Spleen (tissue), 7 donors: ENCODE results near the gene FYB1.

Source experiments
- CTCF ChIP-seq, 11 experiments: fragments of 200-600 bp in 7 of 11; fragments of 450-650 bp in 4 of 11; sonication (generic) in 4 of 11; IDR thresholded peaks in 8 of 11; conservative IDR thresholded peaks in 3 of 11; 1 replicate in 7 of 11; 2 replicates in 4 of 11; pipeline versions ENCODE4 v1.4.0 to v1.8.0; 2016 to 2021; ENCODE audit warnings: antibody characterized with exemption in 11 of 11, inconsistent platforms in 4 of 11, mild to moderate bottlenecking in 1 of 11
- POLR2AphosphoS5 ChIP-seq, 3 donors: sonication (generic); formaldehyde crosslinking; IDR thresholded peaks; one replicate each; pipeline ENCODE4 v1.5.1; 2017; ENCODE audit warnings: antibody characterized with exemption in 3 of 3
- donor health status: DM: no; HTN: no; CAD: no; lungs with moderate emphysema.
- donor health status: DM: no; HTN: no; CAD: no.
- donor health status: DM: no; HTN: no; CAD: no.

- TF ChIP-seq CTCF (IDR thresholded peaks at IDR 0.05 in 8 of 11, conservative IDR thresholded peaks at IDR 0.05 in 3 of 11) (no peak), POLR2AphosphoS5 (IDR thresholded peaks at IDR 0.05) (no peak)
Measured at GRCh38 chr5:39195198-39195826, 24.1 kb downstream of the FYB1 start.
